IPS DF 4.7 (cell line): ENCODE measurements around the gene NFIA.

Experiments
- DNase-seq: peaks from one replicate; pipeline ENCODE4 v3.0.0-alpha.2; 2013; ENCODE audit warnings: low spot score; ENCODE audit errors: extremely low read depth

Gene NFIA

GRCh38 chr1:61293986-61294504 is 211.7 kb downstream of the NFIA start:
- DNase-seq, result no peak

GRCh38 chr1:61294930-61295329 is 212.6 kb downstream of the NFIA start:
- DNase-seq, result no peak

- DNase-seq, result no peak
Observed at GRCh38 chr1:61295818-61296537, 213.6 kb downstream of the NFIA start.

GRCh38 chr1:61297887-61298286 is 215.5 kb downstream of the NFIA start:
- no peak for DNase-seq

GRCh38 chr1:61299463-61299862 is 217.1 kb downstream of the NFIA start:
- no peak for DNase-seq

GRCh38 chr1:61300899-61301298 is 218.5 kb downstream of the NFIA start:
- DNase-seq, result no peak

GRCh38 chr1:61301824-61302657 is 219.7 kb downstream of the NFIA start:
- no peak for DNase-seq

- no peak for DNase-seq
Observed at GRCh38 chr1:61307422-61308142, 225.2 kb downstream of the NFIA start.

- DNase-seq, result no peak
Observed at GRCh38 chr1:61310057-61310456, 227.7 kb downstream of the NFIA start.

- DNase-seq, result no peak
Observed at GRCh38 chr1:61310538-61310937, 228.2 kb downstream of the NFIA start.

- DNase-seq, result no peak
Observed at GRCh38 chr1:61313906-61314422, 231.6 kb downstream of the NFIA start.

GRCh38 chr1:61315011-61315410 is 232.7 kb downstream of the NFIA start:
- DNase-seq, result no peak

- DNase-seq, result no peak
Observed at GRCh38 chr1:61316493-61316892, 234.1 kb downstream of the NFIA start.

- no peak for DNase-seq
Observed at GRCh38 chr1:61318319-61319125, 236.2 kb downstream of the NFIA start.

GRCh38 chr1:61320575-61320974 is 238.2 kb downstream of the NFIA start:
- no peak for DNase-seq

- no peak for DNase-seq
Observed at GRCh38 chr1:61322008-61322744, 239.8 kb downstream of the NFIA start.

GRCh38 chr1:61322769-61323168 is 240.4 kb downstream of the NFIA start:
- no peak for DNase-seq

- no peak for DNase-seq
Observed at GRCh38 chr1:61323681-61324328, 241.4 kb downstream of the NFIA start.

- no peak for DNase-seq
Observed at GRCh38 chr1:61326713-61327112, 244.4 kb downstream of the NFIA start.

GRCh38 chr1:61327436-61327835 is 245.1 kb downstream of the NFIA start:
- no peak for DNase-seq
